PC-3 (cell line): ENCODE data around the gene KIF5A.

ENCODE experiments used
- CTCF ChIP-seq: fragments of 300-600 bp; sonication (generic); conservative IDR thresholded peaks from 2 replicates; pipeline ENCODE4 v1.5.1; 2017; ENCODE audit warnings: antibody characterized with exemption, low read depth, mild to moderate bottlenecking, low read length
- EZH2phosphoT487 ChIP-seq: fragments of 300-600 bp; sonication (generic); IDR thresholded peaks from 2 replicates; pipeline ENCODE4 v1.6.1; 2018; ENCODE audit warnings: mild to moderate bottlenecking, antibody characterized with exemption, low read length, borderline replicate concordance

GRCh38 chr12:57523706-57524614 is 25.9 kb upstream of the KIF5A start:
- no peak for TF ChIP-seq CTCF
- TF ChIP-seq EZH2phosphoT487 = no peak
